ENCODE measurements around the gene RAB11FIP4. TPM values are rescaled to one million over a fixed set of nuclear protein-coding genes. Genes with fewer than 3 reads are reported as not detected.

Gene RAB11FIP4
- total RNA-seq, 1 donor from 2014 or later: 21.2 TPM

DNA sequence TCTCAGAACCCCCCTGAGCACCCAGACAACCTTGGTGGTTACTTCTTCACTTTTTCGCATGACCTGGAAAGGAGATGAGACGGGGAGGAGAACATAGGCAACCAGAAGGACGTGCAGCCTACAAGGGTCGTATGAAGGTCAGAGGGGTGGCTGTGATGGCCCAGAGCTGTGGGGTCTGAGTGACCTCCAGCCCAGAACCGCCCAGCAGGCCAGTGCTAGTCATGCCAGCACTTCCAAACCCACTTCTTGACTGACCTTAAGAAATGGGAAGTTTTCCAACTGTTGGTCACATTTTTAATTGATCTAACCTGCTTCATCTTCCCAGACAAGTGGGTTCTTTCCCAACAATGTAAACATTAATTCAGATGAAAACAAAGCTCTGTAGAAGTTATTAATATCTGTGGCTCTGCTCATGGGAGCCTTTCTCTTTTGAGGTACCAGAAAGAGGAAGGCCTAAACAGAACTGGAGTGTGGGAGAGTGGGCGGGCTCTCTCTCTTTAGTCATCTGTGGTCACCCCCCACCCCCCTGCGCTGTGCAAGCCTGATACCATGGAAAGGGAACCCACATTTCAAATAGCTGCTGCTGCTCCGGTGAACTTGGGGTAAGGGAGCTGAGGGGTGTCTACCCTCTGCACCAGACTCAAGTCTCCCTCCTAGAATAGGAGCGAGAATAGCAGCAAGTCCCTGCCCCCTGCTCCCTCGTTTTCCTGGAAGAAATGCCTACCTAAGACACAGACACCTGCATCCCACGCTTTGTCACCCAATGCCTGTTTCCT is 101.6 kb downstream of the RAB11FIP4 start:
- Mint-ChIP-seq H3K27me3 (ENCODE audit: low read depth) (peaks cover 19% of the 10 kb centered on the region), H3K36me3 (no peaks in the 10 kb centered on the region), H3K4me1 (peaks cover 22% of the 10 kb centered on the region)

DNA sequence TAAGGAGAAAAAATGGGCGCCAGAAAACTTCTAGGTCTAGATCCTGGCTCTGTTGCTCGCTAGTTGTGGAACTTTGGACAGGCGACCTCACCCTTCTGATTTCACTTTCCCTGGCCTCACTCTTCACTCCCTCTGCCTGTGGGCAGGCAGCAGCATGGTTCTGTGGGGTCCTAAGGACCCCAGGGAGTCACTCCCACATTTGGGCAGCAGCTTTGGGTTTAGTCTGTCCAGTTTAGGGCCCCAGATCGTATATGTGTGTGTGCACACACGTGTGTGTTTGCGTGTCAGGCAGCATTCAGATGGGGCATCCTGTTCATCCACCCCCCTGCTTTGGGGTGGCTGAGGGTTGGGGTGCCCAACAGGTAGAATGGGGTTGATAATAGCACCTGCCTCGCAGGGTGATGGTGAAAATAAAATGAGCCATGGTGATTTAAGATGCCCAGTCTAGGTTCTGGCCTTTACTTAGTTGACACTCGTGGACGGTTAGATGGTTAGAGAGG is 102.2 kb downstream of the RAB11FIP4 start:
- no peak for DNase-seq (ENCODE audit: low spot score in 2 of 2, unreplicated experiment in 2 of 2)
- TF ChIP-seq, protein P1, sequence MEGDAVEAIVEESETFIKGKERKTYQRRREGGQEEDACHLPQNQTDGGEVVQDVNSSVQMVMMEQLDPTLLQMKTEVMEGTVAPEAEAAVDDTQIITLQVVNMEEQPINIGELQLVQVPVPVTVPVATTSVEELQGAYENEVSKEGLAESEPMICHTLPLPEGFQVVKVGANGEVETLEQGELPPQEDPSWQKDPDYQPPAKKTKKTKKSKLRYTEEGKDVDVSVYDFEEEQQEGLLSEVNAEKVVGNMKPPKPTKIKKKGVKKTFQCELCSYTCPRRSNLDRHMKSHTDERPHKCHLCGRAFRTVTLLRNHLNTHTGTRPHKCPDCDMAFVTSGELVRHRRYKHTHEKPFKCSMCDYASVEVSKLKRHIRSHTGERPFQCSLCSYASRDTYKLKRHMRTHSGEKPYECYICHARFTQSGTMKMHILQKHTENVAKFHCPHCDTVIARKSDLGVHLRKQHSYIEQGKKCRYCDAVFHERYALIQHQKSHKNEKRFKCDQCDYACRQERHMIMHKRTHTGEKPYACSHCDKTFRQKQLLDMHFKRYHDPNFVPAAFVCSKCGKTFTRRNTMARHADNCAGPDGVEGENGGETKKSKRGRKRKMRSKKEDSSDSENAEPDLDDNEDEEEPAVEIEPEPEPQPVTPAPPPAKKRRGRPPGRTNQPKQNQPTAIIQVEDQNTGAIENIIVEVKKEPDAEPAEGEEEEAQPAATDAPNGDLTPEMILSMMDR (IDR thresholded peaks at IDR 0.05; ENCODE audit: unreplicated experiment): no peak
- Mint-ChIP-seq H3K27ac (no peak overlapping the region), H3K9me3 (no peaks in the 10 kb centered on the region), H3K36me3 (no peaks in the 10 kb centered on the region), H3K4me1 (peaks cover 24% of the 10 kb centered on the region), H3K4me3 (no peak overlapping the region), H3K27me3 (ENCODE audit: low read depth) (peaks cover 18% of the 10 kb centered on the region)

More for the DNA sequence above, 101.6 kb downstream of the RAB11FIP4 start:
- Mint-ChIP-seq H3K9me3 (no peaks in the 10 kb centered on the region), H3K4me3 (no peak overlapping the region), H3K27ac (no peak overlapping the region)
- no peak for DNase-seq (ENCODE audit: low spot score in 2 of 2, unreplicated experiment in 2 of 2)
- TF ChIP-seq, protein P1 (IDR thresholded peaks at IDR 0.05; ENCODE audit: unreplicated experiment): no peak

DNA sequence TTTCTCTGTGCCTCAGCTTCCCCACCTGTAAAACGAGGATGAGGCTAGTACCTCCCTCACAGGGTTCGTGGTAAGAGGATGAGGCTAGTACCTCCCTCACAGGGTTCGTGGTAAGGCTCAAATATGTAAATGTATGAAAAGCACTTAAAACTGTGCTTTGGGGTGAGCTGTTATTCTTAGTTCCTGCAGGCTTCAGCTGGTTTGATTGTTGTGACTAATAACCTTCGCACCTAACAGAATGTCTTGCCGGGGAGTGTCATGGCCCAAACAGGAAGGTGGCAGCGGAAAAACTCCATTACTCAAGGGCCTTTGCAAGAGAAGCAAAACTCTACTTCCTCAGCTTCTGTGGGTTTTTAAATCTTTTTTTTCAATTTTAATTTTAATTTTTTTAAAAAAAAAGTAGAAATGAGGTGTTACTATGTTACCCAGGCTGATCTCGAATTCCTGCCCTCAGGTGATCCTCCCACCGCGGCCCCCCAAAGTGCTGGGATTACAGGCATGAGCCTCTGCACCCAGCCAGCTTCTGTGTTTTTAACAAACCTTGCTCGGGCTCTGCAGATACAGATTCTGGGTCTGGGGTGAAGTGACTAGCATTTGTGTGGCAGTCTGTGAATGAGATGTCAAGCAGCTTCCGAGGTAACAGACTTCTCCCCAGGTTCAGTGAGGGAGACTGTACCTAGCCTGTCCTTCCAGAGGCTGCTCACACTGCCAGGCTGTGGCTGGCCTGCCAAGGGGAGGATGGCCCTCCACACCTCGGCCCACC is 103.0 kb downstream of the RAB11FIP4 start:
- Mint-ChIP-seq H3K36me3 (no peaks in the 10 kb centered on the region), H3K27me3 (ENCODE audit: low read depth) (peaks cover 11% of the 10 kb centered on the region), H3K27ac (no peak overlapping the region), H3K4me3 (no peak overlapping the region), H3K9me3 (no peaks in the 10 kb centered on the region), H3K4me1 (peaks cover 25% of the 10 kb centered on the region)
- no peak for DNase-seq (ENCODE audit: low spot score in 2 of 2, unreplicated experiment in 2 of 2)
- TF ChIP-seq, protein P1 (IDR thresholded peaks at IDR 0.05; ENCODE audit: unreplicated experiment): no peak

DNA sequence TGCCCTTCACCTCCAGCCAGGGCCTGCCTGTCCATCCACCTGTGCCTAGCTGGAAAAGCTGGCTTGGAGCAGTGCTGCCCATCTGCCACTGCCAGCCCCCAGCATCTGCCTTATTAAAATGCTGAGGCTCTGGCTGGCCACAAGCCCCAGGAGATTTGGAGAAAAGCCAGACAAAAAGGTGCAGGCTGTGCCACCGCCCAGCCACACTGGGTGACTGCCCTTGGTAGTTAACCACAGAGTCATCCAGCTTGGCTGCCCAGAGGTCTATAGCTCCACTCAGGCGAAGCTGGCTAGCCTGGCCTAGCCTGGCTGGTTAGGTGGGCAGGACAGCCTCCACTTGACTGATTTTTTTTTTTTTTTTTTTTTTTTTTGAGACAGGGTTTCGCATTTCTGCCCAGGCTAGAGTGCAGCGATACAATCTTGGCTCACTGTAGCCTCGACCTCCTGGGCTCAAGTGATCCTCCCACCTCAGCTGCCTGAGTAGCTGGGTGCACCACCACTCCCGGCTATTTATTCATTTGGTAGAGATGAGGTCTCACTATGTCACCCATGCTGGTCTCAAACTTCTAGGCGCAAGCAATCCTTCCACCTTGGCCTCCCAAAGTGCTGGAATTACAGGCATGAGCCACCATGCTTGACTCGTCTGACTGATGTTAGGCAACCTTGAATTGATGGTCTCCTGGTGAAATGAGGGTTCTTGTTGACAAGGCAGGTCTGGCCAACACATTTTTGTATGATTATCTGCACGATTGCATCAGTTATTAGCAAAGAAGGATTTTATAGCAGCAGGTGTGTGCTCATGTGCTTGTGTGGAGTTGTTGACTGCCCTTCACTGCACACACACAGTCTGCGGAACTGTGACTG is 103.8 kb downstream of the RAB11FIP4 start:
- TF ChIP-seq, protein P1 (IDR thresholded peaks at IDR 0.05; ENCODE audit: unreplicated experiment): no peak

DNA sequence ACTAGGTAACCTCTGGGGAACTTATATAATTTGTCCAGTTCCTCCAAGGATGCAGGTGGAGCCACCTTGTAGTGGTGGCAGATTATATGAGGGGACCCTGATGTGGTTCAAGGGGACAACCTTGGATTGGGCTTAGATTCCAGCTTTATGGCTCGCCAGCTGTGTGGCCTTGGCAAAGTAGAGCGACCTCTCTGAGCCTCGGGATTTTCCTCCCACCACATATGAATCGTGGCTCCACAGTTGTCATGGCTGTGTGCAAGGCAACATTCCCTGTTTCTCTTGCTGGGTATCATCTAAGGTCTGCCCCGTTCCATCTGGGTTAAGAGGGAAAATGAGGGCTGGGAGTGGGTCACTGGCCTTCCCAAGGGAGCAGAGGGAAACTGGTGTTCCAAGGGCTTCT is 104.6 kb downstream of the RAB11FIP4 start:
- Mint-ChIP-seq H3K4me3 (no peak overlapping the region), H3K27me3 (ENCODE audit: low read depth) (no peaks in the 10 kb centered on the region), H3K4me1 (peaks cover 30% of the 10 kb centered on the region), H3K27ac (no peak overlapping the region), H3K9me3 (no peaks in the 10 kb centered on the region), H3K36me3 (no peaks in the 10 kb centered on the region)
- no peak for DNase-seq (ENCODE audit: low spot score in 2 of 2, unreplicated experiment in 2 of 2)
- TF ChIP-seq, protein P1 (IDR thresholded peaks at IDR 0.05; ENCODE audit: unreplicated experiment): no peak

More for the DNA sequence above, 103.8 kb downstream of the RAB11FIP4 start:
- DNase-seq (ENCODE audit: low spot score in 2 of 2, unreplicated experiment in 2 of 2): no peak
- Mint-ChIP-seq H3K27ac (no peak overlapping the region), H3K9me3 (no peaks in the 10 kb centered on the region), H3K36me3 (no peaks in the 10 kb centered on the region), H3K27me3 (ENCODE audit: low read depth) (peaks cover 3% of the 10 kb centered on the region), H3K4me3 (no peak overlapping the region), H3K4me1 (peaks cover 27% of the 10 kb centered on the region)
